Body of pancreas (tissue), 4 donors: ENCODE measurements around the gene SPOCK1.

ENCODE experiments used
- POLR2A ChIP-seq, 3 donors: fragments of 450-650 bp; IDR thresholded peaks; one replicate each; pipeline ENCODE4 v1.6.1; 2016; ENCODE audit warnings: antibody characterized with exemption in 3 of 3, mild to moderate bottlenecking in 2 of 3
- TF ChIP-seq, protein P1 (sequence below), 7 experiments: fragments of 450-650 bp in 4 of 7; fragments of 200-600 bp in 3 of 7; sonication (generic) in 3 of 7; IDR thresholded peaks; one replicate each; pipeline ENCODE4 v1.5.1; 2016 to 2019; ENCODE audit warnings: antibody characterized with exemption in 7 of 7

DNA sequence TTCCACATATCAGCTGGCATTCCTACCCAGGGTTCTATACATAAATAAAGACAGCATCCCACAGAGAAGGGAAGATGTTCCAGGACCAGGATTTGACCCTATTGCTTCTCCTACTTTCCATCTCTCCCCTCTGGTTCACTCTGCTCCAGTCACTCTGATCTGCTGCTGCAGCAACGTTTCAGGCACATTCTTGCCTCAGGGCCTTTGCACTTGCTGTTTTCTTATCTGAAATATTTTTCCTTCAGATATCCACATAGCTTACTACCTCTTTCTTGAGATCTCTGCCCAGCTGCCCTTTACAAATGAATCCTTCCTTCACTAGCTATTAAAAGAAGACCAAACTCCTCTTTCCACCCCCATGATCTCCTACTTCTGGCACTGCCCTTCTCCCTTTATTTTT, 204.5 kb downstream of the SPOCK1 start:
- TF ChIP-seq, protein P1, sequence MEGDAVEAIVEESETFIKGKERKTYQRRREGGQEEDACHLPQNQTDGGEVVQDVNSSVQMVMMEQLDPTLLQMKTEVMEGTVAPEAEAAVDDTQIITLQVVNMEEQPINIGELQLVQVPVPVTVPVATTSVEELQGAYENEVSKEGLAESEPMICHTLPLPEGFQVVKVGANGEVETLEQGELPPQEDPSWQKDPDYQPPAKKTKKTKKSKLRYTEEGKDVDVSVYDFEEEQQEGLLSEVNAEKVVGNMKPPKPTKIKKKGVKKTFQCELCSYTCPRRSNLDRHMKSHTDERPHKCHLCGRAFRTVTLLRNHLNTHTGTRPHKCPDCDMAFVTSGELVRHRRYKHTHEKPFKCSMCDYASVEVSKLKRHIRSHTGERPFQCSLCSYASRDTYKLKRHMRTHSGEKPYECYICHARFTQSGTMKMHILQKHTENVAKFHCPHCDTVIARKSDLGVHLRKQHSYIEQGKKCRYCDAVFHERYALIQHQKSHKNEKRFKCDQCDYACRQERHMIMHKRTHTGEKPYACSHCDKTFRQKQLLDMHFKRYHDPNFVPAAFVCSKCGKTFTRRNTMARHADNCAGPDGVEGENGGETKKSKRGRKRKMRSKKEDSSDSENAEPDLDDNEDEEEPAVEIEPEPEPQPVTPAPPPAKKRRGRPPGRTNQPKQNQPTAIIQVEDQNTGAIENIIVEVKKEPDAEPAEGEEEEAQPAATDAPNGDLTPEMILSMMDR (IDR thresholded peaks at IDR 0.05), result no peak
- no peak for TF ChIP-seq POLR2A (IDR thresholded peaks at IDR 0.05)
